Fibroblast of lung (primary cell): Measurements from ENCODE around the gene LSAMP. TPM values are rescaled to one million over a fixed set of nuclear protein-coding genes. Genes with fewer than 3 reads are reported as not detected.

Experiments used
- DNase-seq, 2 donors: peaks; one replicate each; pipeline versions ENCODE4 v3.0.0 to v3.0.0-alpha.2; 2010; ENCODE audit warnings: low read depth in 2 of 2
- H2AFZ ChIP-seq: 2 replicates; pipeline ENCODE4 v1.5.1; 2012; ENCODE audit warnings: low read length, control low read depth, inconsistent platforms
- H3K27ac ChIP-seq: 2 replicates; pipeline ENCODE4 v1.5.1; 2011; ENCODE audit warnings: low read length, control low read depth; ENCODE audit not compliant: insufficient read depth
- H3K27me3 ChIP-seq: 2 replicates; pipeline ENCODE4 v1.5.1; 2011; ENCODE audit warnings: mild to moderate bottlenecking, low read length; ENCODE audit not compliant: control insufficient read depth, insufficient read depth
- H3K36me3 ChIP-seq: 2 replicates; pipeline ENCODE4 v1.5.1; 2011; ENCODE audit warnings: low read length; ENCODE audit not compliant: control insufficient read depth, insufficient read depth
- H3K4me1 ChIP-seq: 2 replicates; pipeline ENCODE4 v1.5.1; 2011; ENCODE audit warnings: low read length; ENCODE audit not compliant: control insufficient read depth, insufficient read depth; ENCODE audit errors: extremely low read depth
- H3K4me2 ChIP-seq: 2 replicates; pipeline ENCODE4 v1.5.1; 2011; ENCODE audit warnings: low read length, control low read depth; ENCODE audit not compliant: insufficient read depth; ENCODE audit errors: extremely low read depth
- H3K4me3 ChIP-seq, 4 experiments: fragments of 200-600 bp in 1 of 4; sonication (generic) in 1 of 4; replicated peaks in 1 of 4; 2 replicates each; pipeline ENCODE4 v1.5.1; 2011 to 2016; ENCODE audit warnings: low read length in 4 of 4, low read depth in 3 of 4, mild to moderate bottlenecking in 3 of 4, control low read depth in 2 of 4, inconsistent platforms in 1 of 4, mixed read lengths in 1 of 4; ENCODE audit not compliant: insufficient read depth in 1 of 4; ENCODE audit errors: control extremely low read depth in 1 of 4
- H3K79me2 ChIP-seq: 2 replicates; pipeline ENCODE4 v1.5.1; 2012; ENCODE audit warnings: mild to moderate bottlenecking, low read length, inconsistent platforms; ENCODE audit not compliant: control insufficient read depth, insufficient read depth
- H3K9ac ChIP-seq: 2 replicates; pipeline ENCODE4 v1.5.1; 2011; ENCODE audit warnings: mild to moderate bottlenecking, low read length, control low read depth; ENCODE audit not compliant: insufficient read depth
- H3K9me3 ChIP-seq: 2 replicates; pipeline ENCODE4 v1.5.1; 2012; ENCODE audit warnings: low read depth, low read length; ENCODE audit not compliant: control insufficient read depth, insufficient read depth
- H4K20me1 ChIP-seq: 2 replicates; pipeline ENCODE4 v1.5.1; 2011; ENCODE audit warnings: low read length; ENCODE audit not compliant: control insufficient read depth, insufficient read depth; ENCODE audit errors: extremely low read depth
- CTCF ChIP-seq, 2 donors: IDR thresholded peaks in 1 of 2; conservative IDR thresholded peaks in 1 of 2; 1 replicate in 1 of 2; 2 replicates in 1 of 2; pipeline ENCODE4 v1.5.1; 2011 to 2012; ENCODE audit warnings: low read length in 2 of 2, control low read depth in 1 of 2, inconsistent platforms in 1 of 2, low read depth in 1 of 2, mild to moderate bottlenecking in 1 of 2
- EZH2 ChIP-seq: IDR thresholded peaks from 2 replicates; pipeline ENCODE4 v1.5.1; 2012; ENCODE audit warnings: low read length, control low read depth, mild to moderate bottlenecking; ENCODE audit errors: missing control alignments
- polyA plus RNA-seq, 2 donors: library from polyadenylated mRNA; depleted of rRNA in 1 of 2; stranded (reverse) in 1 of 2; unstranded in 1 of 2; fragments of >200 nt; gene quantifications; 2 replicates each; pipeline ENCODE4 v1.2.1, GENCODE V29; 2011 to 2012; ENCODE audit warnings: missing spikeins in 1 of 2
- total RNA-seq: library from RNA; depleted of rRNA; stranded (reverse); fragments of >200 nt; gene quantifications from 2 replicates; pipeline ENCODE4 v1.2.1, GENCODE V29; 2014

Gene LSAMP
- total and polyA plus RNA-seq, 2 donors (not counting 1 experiment from before 2014, with no cell fraction given), result 4.8 to 5.9 TPM

GRCh38 chr3:116127464-116127863 lies 317.8 kb downstream of the LSAMP start:
- Histone ChIP-seq H3K79me2 (no peaks in the 10 kb centered on the region), H3K36me3 (no peaks in the 10 kb centered on the region), H3K9ac (no peak overlapping the region), H3K4me2 (no peak overlapping the region), H3K27me3 (no peaks in the 10 kb centered on the region), H3K4me3 (no peak overlapping the region), H3K4me1 (no peaks in the 10 kb centered on the region), H4K20me1 (no peaks in the 10 kb centered on the region), H3K9me3 (no peaks in the 10 kb centered on the region), H2AFZ (no peak overlapping the region), H3K27ac (no peak overlapping the region)
- no peak for DNase-seq
- no peak for TF ChIP-seq EZH2
- TF ChIP-seq CTCF (conservative IDR thresholded peaks at IDR 0.05 in 1 of 2, IDR thresholded peaks at IDR 0.05 in 1 of 2; ENCODE audit: low read depth in 1 of 2, low read length in 2 of 2), result no peak

DNA sequence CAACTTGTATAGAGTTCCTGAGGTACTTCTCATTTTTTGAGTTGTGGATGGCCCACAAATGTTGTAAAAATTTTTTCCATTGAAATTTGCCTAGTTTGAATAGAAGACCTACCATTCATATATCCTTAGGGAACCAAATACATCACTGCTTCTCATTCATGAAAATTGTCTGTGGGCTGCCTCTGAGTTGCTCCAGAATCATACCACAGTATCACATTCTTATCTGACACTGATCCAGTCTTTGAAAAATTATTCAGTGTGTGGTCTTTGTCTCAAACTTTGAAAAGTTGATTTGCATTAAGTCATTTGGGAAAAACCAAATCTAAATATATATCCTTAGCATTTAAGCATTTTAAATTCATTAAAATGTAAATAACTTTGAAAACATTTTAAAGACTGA lies 321.1 kb downstream of the LSAMP start:
- Histone ChIP-seq H3K27me3 (no peaks in the 10 kb centered on the region), H3K9me3 (no peaks in the 10 kb centered on the region), H3K36me3 (no peaks in the 10 kb centered on the region), H2AFZ (no peak overlapping the region), H3K9ac (no peak overlapping the region), H3K27ac (no peak overlapping the region), H4K20me1 (no peaks in the 10 kb centered on the region), H3K79me2 (no peaks in the 10 kb centered on the region), H3K4me2 (no peak overlapping the region), H3K4me3 (no peak overlapping the region), H3K4me1 (no peaks in the 10 kb centered on the region)
- TF ChIP-seq EZH2 (no peak), CTCF (conservative IDR thresholded peaks at IDR 0.05 in 1 of 2, IDR thresholded peaks at IDR 0.05 in 1 of 2; ENCODE audit: low read depth in 1 of 2, low read length in 2 of 2) (no peak)
- no peak for DNase-seq

GRCh38 chr3:116118475-116119169 lies 326.7 kb downstream of the LSAMP start:
- no peaks in the 10 kb centered on the region for H3K4me1 ChIP-seq
- H3K79me2 ChIP-seq, result no peaks in the 10 kb centered on the region
- no peaks in the 10 kb centered on the region for H4K20me1 ChIP-seq
- no peak overlapping the region for H3K4me2 ChIP-seq
- H3K4me3 ChIP-seq, result no peak overlapping the region
- no peak for TF ChIP-seq EZH2
- TF ChIP-seq CTCF (conservative IDR thresholded peaks at IDR 0.05 in 1 of 2, IDR thresholded peaks at IDR 0.05 in 1 of 2; ENCODE audit: low read depth in 1 of 2, low read length in 2 of 2), result no peak
- no peak for DNase-seq
- no peaks in the 10 kb centered on the region for H3K27me3 ChIP-seq
- H3K9ac ChIP-seq, result no peak overlapping the region
- no peaks in the 10 kb centered on the region for H3K36me3 ChIP-seq
- no peaks in the 10 kb centered on the region for H3K9me3 ChIP-seq
- no peak overlapping the region for H2AFZ ChIP-seq
- no peak overlapping the region for H3K27ac ChIP-seq
